CD4-positive, alpha-beta T cell treated with Interleukin-2 at 100 ng/mL for 4 hours (primary cell): ENCODE data around the gene MYOCOS.
"Not testable (repeated sequence)": the region's sequence is repeated elsewhere in the genome, so short reads cannot be mapped to it uniquely, and the experiment has no call there.

ENCODE experiments used
- DNase-seq: peaks from one replicate; pipeline ENCODE4 v3.0.0-alpha.2; 2020; ENCODE audit warnings: low spot score

The MYOCOS gene, protein sequence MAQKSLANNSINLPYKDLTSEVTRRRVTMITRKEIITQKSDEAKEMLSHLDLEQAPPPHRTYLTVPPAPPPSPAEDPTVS

DNA sequence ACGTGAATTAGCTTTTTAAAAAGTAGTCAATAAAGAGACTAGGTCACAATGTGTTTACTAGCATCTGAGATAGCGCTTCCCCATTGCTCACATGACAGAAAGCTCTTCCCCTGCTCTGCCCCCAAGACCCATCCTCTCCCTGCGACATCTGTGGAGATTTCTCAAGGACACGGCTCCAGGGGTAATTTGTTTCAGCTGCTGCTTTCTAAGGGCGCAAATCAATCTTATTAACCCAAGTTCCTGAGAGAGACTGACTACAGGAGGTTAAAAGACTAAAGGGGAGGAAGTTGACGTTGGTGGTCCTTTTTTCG is at the start of gene MYOCOS:
Gene MYOCOS, plus strand, starts transcription at position 92 of the 311 bp plus-strand sequence. CDS start 1,641 bp downstream, outside the sequence.
- no peak for DNase-seq

DNA sequence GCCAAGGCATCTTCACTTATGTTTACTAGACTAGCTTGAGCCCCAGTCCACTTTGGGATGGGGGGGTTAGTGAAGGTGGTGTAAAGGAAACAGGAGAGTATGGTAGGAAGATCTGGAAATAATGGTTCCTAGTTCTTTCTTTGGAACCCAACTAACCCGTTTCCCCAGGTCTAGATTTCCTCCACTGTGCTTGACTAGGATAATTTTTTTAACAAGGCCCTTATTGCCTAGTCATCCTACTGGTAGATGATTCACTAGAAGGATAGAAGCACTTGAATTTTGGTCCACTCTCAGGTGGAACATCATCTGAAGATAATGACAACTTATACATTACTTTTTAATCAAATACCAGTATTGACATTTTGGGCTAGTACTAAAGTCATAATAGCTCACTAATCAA is 45.9 kb upstream of the MYOCOS start:
- no peak for DNase-seq

DNA sequence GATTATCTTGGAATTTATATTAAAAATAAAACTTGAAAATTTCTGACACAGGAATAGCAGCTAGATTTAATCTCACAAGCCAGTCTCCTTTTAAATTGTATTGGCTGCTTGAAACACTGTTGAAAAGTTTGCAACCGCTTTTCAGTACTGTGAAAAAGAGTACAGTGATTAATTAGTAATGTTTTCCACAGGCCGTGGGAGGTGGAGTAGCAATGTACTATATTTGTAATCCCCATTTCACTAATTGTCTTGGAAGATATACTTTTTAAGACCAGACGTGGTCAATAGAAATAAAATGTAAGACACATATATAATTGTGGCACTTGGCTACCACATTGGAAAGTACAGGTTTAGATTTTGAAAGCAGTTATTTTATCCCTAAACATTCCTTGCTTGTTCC is 40.8 kb upstream of the MYOCOS start:
- no peak for DNase-seq

DNA sequence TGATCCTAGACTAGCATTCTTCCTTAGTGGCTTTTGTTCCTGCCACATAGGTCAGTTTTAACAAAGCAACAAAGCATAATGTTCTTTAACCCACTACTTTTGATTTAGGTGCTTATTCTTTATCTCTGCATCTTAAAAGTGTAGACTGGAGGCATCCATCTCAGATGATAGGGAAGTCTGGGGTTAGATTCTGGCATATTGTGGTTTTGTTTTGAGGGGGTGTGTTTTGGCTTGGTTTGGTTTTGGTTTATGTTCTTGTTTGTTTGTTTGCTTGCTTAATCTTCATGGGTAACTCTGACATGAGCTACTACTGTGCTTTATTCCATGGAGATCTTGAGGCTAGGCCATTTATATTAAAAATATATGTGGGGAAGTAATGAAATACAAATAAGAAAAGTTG is 40.3 kb upstream of the MYOCOS start:
- DNase-seq: no peak

DNA sequence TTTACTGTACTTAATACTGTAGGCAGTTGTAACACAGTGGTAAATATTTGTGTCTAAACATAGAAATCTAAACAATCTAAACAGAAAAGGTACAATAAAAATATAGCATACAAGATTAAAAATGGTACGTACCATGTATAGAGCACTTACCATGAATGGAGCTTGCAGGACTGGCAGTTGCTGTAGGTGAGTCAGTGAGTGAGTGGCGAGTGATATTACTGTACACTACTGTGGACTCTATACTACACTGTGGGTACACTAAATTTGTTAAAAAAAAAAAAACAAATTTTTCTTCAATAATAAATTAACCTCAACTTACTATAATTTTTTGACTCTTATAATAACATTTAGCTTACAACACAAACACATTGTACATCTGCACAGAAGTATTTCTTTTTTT is 39.5 kb upstream of the MYOCOS start:
- no peak for DNase-seq

DNA sequence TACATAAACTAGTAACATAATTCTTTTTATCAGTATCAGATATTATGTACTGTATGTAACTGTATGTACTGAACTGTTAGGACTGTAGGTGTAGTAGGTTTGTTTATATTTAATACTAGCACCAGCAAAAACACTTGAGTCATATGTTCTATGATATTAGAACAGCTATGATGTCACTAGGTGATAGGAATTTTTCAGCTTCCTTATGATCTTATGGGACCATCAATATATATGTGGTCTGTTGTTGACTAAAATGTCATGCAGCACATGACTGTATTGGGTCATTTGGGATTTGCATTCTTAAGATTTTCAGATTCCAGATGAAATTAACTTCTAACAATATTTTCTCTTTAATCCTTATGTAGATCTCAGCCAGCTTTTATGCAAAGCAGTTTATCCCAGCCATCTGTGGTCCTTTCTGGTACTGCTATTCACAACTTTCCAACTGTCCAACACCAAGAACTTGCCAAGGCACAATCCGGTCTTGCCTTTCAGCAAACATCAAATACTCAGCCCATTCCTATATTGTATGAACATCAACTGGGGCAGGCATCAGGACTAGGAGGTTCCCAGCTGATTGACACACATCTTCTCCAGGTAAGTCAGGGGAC is 38.3 kb upstream of the MYOCOS start:
- DNase-seq: no peak

DNA sequence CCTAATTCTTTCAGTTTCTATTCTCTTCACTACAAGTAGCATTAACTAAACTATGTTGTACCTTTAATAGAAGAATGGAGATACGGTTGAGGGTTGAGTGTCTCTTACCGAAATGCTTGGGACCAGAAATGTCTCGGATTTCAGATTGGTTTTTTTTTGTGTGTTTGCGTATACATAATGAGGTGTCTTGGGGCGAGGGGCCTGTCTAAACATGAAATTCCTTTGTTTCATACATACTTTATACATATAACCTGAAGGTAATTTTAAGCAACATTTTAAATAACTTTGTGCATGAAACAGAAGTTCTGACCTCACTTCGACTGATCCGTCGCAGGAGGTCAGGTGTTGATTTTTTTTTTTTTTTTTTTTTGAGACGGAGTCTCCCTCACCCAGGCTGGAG is 36.3 kb upstream of the MYOCOS start:
- DNase-seq: no peak

DNA sequence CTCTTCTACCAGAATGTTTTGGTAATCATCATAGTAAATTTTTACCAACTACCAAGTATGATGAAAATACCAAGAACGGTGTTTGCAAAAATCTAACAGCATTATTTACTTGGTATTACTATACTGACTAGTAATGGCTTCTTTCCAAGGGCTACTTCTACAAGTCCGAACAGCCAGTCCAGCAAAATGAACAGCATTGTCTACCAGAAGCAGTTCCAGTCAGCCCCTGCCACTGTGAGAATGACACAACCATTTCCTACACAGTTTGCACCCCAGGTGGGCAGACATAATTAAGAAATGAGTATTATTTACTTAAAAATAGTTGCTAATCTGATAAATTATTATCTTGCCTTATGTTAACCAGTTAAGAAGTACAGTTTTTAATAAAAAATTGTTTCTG is 33.8 kb upstream of the MYOCOS start:
- no peak for DNase-seq

DNA sequence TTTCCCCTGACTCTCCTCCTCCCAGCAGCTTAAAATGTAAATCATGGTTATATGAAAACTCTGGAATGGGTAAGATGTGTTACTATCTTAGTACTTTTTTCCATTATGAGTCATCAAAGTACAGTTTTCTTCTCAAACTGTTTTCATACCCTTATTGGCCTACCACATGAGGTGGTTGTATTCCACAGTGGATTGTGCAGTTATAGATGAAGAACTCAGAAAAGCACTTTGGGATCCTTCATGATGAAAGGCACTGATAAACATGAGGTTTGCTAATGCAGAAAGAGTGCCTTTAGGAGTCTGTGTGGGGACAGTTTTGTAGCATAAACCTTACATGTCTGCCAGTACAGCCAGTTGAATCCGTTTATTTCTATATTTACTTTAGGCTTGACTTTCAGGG is 32.0 kb upstream of the MYOCOS start:
- no peak for DNase-seq

DNA sequence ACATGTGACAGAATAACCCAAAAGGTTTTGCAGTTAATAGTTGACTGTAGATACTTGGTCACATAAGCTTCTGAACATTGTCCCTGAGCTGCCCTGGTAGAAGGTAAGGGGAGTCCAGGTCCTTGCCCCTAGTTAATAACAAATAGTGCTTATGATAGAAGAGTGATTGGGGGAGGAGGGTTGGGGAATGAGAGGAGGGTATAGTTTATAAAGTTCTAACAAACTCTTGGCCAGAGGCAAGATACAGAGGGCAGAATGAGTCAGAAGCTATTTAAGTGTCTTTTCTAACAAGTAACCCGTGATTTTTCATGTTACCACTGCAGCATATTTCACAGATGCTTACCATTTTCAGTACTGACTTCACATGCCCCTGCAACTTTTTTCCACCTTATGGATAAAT is 26.7 kb upstream of the MYOCOS start:
- no peak for DNase-seq

DNA sequence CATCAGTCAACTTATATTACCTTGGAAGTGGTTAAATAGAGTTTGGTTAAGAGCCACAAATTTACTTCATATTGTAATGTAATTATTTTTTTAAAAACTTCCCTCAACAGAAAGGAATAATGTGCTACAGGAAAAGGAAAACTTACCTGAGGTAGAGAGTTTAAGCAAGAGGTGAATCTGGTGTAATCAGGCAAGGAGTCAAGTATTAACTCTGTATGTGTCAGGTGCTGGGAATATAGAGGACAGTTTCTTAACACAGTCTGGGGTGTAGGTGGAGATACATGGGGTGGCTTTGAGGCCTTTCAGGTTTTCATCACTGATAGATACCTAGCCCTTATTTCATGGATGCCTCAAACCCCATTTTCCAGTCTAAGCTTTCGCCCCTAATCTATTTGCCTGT is 25.9 kb upstream of the MYOCOS start:
- no peak for DNase-seq

DNA sequence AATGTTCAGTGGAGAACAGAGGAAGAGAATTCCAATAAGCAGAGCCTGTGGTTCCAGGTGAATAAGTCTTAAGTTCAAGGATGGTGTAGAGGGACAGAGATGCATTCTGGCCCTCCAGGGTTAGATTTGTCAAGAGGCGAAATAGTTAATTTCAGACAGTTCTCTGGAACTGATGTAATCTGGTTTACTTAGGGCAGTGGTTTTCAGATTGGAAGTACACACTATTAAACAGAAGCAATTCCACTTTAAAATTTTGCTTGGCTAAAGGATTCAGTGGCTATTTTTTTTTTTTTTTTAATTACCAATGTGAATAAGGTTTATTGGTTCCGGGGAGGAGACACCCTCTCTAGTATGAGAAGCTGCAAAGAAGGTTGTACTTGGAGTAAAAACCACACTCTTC is 25.3 kb upstream of the MYOCOS start:
- DNase-seq: no peak

DNA sequence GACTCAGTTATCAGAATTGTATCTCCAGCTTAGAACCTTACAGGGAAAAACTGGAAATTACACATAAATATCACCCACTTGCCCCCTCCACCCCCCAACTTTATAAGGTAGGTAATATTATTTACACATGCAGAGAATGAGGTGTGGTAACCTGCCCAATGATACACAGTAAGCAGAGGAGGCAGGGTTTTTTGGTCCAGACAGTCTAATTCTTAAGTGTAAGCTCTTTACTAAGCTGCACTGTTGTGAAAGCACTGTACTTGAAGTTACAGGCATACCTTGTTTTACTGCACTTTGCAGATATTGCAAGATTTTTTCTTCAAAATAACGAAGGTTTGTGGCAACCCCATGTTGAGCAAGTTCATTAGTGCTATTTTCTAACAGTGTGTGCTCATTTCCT is 24.8 kb upstream of the MYOCOS start:
- no peak for DNase-seq

DNA sequence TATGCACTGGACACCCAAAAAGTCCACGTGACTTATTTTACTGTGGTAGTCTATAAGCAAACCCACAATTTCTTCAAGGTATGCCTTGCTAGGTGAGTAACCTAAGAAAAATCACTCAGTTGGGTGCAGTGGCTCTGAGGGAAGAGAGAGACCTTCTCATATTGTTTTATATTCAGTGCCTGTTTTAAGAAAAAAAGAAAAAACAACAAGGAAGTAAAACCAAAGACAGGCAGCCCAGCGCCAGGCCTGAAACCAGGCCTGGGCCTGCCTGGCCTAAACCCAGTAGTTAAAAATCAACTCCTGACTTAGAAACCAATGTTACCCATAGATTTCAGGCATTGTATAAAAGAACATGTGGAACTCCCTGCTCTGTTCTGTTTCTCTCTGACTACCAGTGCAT is 21.7 kb upstream of the MYOCOS start:
- not testable (repeated sequence) for DNase-seq

DNA sequence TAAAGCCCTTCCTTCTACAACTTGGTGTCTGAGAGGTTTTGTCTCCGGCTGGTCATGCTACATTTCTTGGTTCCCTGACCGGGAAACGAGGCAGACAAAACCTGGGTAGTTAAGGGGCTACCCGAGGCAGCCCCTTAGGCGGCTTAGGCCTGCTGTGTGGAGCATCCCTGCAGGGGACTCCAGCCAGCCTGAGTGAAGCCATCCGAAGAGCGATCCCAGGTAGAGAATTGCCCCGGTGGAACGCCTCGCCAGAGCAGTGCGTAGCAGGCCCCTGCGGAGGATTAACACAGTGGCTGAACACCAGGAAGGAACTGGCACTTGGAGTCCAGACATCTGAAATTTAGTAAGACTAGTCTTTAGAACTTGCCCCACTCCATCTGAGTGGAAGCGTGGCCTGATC is 21.2 kb upstream of the MYOCOS start:
- DNase-seq: no peak

DNA sequence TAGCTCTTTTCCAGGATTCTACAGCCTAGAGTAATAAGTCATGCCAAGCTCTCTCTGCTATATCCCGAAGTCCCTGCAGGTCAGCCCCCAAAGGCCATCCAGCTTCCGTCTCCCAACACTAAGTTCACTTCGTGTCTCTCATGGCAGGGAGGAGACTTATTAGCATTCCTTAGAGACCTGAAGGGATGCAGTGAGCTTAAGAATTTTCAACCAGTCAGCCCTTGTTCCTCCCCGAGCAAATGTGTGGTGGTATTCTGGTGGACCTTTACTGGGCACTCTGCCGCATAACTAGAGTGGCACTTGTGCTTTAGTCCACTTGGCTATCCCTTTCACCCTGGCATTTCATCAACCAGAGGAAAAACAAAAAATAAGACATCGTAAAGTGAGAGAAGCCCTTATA is 19.0 kb upstream of the MYOCOS start:
- not testable (repeated sequence) for DNase-seq

DNA sequence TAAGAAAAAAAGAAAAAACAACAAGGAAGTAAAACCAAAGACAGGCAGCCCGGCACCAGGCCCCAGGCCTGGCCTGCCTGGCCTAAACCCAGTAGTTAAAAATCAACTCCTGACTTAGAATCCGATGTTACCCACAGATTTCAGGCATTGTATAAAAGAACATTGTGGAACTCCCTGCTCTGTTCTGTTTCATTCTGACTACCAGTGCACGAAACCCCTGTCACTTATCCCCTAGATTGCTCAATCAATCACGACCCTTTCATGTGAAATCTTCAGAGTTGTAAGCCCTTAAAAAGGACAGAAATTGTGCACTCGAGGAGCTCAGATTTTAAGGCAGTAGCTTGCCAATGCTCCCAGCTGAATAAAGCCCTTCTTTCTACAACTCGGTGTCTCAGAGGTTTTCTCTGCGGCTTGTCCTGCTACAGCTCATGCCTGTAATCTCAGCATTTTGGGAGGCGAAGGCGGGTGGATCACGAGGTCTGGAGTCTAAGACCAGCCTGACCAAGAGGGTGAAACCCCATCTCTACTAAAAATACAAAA is 15.6 kb upstream of the MYOCOS start:
- DNase-seq: no peak

DNA sequence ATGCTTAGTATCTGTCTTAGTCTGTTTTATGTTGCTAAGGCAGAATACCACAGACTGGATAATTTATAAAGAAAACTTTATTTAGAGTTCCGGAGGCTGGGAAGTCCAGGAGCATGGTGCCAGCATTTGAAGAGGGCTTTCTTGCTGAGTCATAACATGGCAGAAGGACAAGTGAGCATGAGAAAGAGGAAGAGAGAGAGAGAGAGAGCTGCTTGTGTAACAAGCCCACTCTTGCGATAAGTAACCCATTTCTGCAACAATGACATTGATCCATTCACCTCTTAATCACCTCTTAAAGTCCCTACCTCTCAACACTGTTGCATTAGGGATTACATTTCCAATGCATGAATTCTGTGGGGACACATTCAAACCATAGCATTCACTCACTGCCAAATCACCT is 11.7 kb upstream of the MYOCOS start:
- no peak for DNase-seq

DNA sequence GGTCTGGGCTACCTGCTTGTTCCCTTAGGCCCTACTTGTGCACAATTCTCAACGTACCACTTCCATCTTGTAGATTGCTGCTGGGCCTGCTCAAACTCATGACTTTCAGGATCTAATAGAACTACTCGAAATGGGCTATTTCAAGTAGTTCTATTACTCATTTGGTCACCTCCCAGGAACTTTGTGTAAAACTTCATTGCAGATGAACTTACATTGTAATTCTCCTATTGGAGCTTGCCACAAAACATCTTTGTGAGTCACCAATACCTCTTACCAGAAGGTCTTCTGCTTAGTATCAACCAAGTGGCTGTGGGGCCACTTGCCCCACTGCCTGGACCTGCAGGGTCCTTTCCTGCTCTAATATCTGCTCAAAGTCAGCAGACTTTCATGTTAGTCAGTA is 10.7 kb upstream of the MYOCOS start:
- DNase-seq: no peak

DNA sequence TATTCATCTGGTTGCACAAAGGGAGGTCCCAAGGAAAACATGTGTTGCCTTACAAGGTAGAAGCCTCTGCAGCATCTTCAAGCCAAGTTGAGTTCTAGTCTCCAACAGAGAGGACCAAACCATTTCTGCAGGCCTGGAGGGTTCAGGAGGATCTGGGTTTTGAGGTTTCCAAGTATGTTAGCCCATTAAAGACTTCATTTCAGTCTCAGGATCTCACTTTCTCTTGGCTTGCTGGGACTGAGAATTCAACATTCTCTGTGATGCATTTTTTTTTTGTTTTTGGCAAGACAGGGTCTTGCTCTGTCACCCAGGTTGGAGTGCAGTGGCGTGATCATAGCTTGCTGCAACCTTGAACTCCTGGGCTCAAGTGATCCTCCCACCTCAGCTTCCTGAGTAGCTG is 8.8 kb upstream of the MYOCOS start:
- no peak for DNase-seq

DNA sequence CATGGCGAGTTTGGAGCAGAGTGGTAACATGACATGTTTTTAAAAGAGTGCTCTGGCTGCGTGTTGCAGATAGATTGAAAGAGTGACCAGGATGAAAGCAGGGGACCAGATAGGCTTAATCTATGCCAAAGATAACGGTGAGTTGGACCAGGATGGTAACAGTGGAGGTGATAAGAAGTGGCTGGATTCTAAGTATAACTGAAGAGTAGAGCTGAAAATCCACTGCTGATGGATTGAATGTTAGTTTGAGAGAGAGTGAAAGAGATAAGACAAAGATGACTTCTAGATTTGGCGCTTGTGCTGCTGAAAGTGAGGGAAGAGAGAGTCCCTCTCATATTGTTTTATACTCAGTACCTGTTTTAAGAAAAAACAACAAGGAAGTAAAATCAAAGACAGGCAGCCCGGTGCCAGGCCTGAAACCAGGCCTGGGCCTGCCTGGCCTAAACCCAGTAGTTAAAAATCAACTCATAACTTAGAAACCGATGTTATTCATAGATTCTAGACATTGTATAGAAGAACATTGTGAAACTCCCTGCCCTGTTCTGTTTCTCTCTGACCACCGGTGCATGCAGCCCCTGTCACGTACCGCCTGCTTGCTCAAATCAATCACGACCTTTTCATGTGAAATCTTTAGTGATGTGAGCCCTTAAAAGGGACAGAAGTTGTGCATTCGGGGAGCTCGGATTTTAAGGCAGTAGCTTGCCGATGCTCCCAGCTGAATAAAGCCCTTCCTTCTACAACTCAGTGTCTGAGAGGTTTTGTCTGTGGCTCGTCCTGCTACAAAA is 6.7 kb upstream of the MYOCOS start:
- DNase-seq: not testable (repeated sequence)

DNA sequence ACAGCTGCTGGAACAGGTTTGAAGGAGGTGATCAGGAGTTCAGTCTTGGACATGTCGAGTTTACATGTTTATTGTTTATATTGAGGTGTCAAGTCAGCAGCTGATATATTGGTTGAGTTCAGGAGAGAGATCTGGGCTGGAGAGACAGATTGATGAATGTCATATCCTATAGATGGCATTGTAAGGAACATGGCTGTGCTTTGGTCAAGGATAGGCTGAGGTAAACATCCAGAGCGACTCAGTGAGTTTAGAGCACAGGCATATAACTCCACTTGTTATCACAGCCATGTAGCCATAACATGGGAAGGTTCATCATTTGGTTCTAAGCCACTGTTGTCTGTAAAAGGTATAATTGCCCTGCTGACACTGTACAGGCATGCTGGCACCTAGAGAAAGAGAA is 5.5 kb upstream of the MYOCOS start:
- no peak for DNase-seq

DNA sequence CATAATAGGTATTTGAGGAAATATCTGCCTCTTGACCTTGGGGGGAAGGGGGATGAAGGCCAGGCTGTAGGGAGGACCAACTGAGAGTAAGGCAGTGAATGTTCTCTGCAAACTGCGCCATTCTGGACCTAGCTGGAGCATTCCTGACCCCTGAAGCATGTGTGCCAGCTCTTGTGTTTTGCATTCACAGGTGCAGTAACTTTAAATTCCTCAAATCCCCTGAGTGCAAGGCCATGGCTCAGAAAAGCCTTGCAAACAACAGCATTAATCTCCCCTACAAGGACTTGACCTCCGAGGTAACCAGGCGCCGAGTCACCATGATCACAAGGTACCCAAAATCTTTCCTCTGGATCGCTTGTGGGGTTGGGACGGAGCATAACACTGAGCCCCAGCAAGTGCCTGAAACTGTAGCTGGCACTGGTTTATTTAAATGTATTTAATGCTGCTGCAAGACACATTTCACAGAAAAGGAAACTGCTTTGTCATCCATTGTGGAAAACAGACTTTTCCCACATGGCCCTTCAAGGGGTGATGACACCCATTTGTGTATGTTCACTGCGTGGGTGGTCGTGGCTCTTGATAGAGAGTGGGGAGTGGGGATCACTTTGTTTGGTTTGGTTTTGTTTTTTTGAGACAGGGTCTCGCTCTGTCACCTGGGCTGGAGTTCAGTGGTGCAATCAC is 1.7 kb downstream of the MYOCOS start:
- DNase-seq: no peak
